GM23338 (cell line): ENCODE results near the gene NPHP4. TPM values are rescaled to one million over a fixed set of nuclear protein-coding genes. Genes with fewer than 3 reads are reported as not detected.

Source experiments
- ATAC-seq: fragments of 200-7000 bp; cut with Tn5 transposase; 3 replicates; pipeline ENCODE4 v1.9.1; 2020
- DNase-seq: peaks from one replicate; pipeline ENCODE4 v3.0.0-alpha.2; 2015; ENCODE audit warnings: low spot score
- H2AFZ ChIP-seq: fragments of 200-600 bp; sonication (generic); 2 replicates; pipeline ENCODE4 v1.8.0; 2016; ENCODE audit warnings: antibody characterized with exemption, mild to moderate bottlenecking, moderate library complexity
- H3F3A ChIP-seq: fragments of 200-600 bp; sonication (generic); replicated peaks from 2 replicates; pipeline ENCODE4 v1.8.0; 2017; ENCODE audit warnings: antibody characterized with exemption, mixed run types, low read depth
- H3K27ac ChIP-seq: fragments of 200-600 bp; sonication (generic); 2 replicates; pipeline ENCODE4 v1.6.1; 2016; ENCODE audit warnings: low read depth
- H3K27me3 ChIP-seq: fragments of 200-600 bp; sonication (generic); 2 replicates; pipeline ENCODE4 v1.8.0; 2016; ENCODE audit warnings: mild to moderate bottlenecking, mixed run types, moderate library complexity; ENCODE audit not compliant: insufficient read depth
- H3K36me3 ChIP-seq: fragments of 200-600 bp; sonication (generic); 2 replicates; pipeline ENCODE4 v1.8.0; 2016; ENCODE audit warnings: mild to moderate bottlenecking; ENCODE audit not compliant: insufficient read depth
- H3K4me1 ChIP-seq: fragments of 200-600 bp; sonication (generic); 2 replicates; pipeline ENCODE4 v1.8.0; 2016; ENCODE audit warnings: mild to moderate bottlenecking, moderate library complexity; ENCODE audit not compliant: insufficient read depth
- H3K4me2 ChIP-seq: fragments of 200-600 bp; sonication (generic); 2 replicates; pipeline ENCODE4 v1.7.1; 2017; ENCODE audit warnings: mixed run types
- H3K4me3 ChIP-seq: fragments of 200-600 bp; sonication (generic); 2 replicates; pipeline ENCODE4 v1.6.1; 2016; ENCODE audit warnings: mixed run types
- H3K79me2 ChIP-seq: fragments of 200-600 bp; sonication (generic); replicated peaks from 2 replicates; pipeline ENCODE4 v1.8.0; 2017; ENCODE audit warnings: mild to moderate bottlenecking; ENCODE audit not compliant: insufficient read depth
- H3K9me2 ChIP-seq: fragments of 200-600 bp; sonication (generic); 2 replicates; pipeline ENCODE4 v1.8.0; 2017; ENCODE audit not compliant: insufficient read depth
- H4K20me1 ChIP-seq: fragments of 200-600 bp; sonication (generic); replicated peaks from 2 replicates; pipeline ENCODE4 v1.8.0; 2017; ENCODE audit warnings: mild to moderate bottlenecking; ENCODE audit not compliant: insufficient read depth
- H3K27ac Mint-ChIP-seq: 2 replicates; pipeline ENCODE4 v1.8.0; 2020; ENCODE audit warnings: inconsistent platforms, mild to moderate bottlenecking, moderate library complexity, mixed read lengths
- H3K27me3 Mint-ChIP-seq: 3 replicates; pipeline ENCODE4 v1.8.0; 2022; ENCODE audit warnings: low read depth, mild to moderate bottlenecking, moderate library complexity, mixed read lengths, inconsistent platforms; ENCODE audit not compliant: insufficient read depth, poor library complexity
- H3K36me3 Mint-ChIP-seq: 3 replicates; pipeline ENCODE4 v1.8.0; 2021; ENCODE audit warnings: low read depth, mild to moderate bottlenecking, inconsistent platforms, moderate library complexity, mixed read lengths
- H3K4me1 Mint-ChIP-seq: 3 replicates; pipeline ENCODE4 v1.8.0; 2020; ENCODE audit warnings: mild to moderate bottlenecking, inconsistent platforms, mixed read lengths
- H3K4me3 Mint-ChIP-seq: 3 replicates; pipeline ENCODE4 v1.8.0; 2021; ENCODE audit warnings: moderate library complexity, mild to moderate bottlenecking, inconsistent platforms, mixed read lengths
- H3K9me3 Mint-ChIP-seq: 3 replicates; pipeline ENCODE4 v1.8.0; 2020; ENCODE audit warnings: moderate library complexity, mild to moderate bottlenecking, inconsistent platforms, mixed read lengths
- CREB1 ChIP-seq: fragments of 250-450 bp; sonication (Bioruptor Pico); IDR thresholded peaks from 2 replicates; pipeline ENCODE4 v1.5.0; 2020; ENCODE audit warnings: low read depth, mild to moderate bottlenecking, moderate library complexity
- EZH2 ChIP-seq: fragments of 200-600 bp; sonication (generic); IDR thresholded peaks from one replicate; pipeline ENCODE4 v1.8.0; 2017; ENCODE audit warnings: antibody characterized with exemption, mild to moderate bottlenecking, low read depth; ENCODE audit not compliant: unreplicated experiment
- EZH2phosphoT487 ChIP-seq: fragments of 200-600 bp; sonication (generic); IDR thresholded peaks from one replicate; pipeline ENCODE4 v1.8.1; 2018; ENCODE audit warnings: antibody characterized with exemption; ENCODE audit not compliant: unreplicated experiment
- JUNB ChIP-seq: IDR thresholded peaks from one replicate; pipeline ENCODE4 v1.6.1; 2016; ENCODE audit warnings: antibody characterized with exemption; ENCODE audit not compliant: unreplicated experiment
- NANOG ChIP-seq: IDR thresholded peaks from 2 replicates; pipeline ENCODE4 v1.6.1; 2016; ENCODE audit warnings: antibody characterized with exemption, borderline replicate concordance
- POLR2AphosphoS5 ChIP-seq: IDR thresholded peaks from 2 replicates; pipeline ENCODE4 v1.6.1; 2016; ENCODE audit warnings: antibody characterized with exemption, low read depth
- REST ChIP-seq: IDR thresholded peaks from one replicate; pipeline ENCODE4 v1.6.1; 2018; ENCODE audit warnings: antibody characterized with exemption; ENCODE audit not compliant: unreplicated experiment
- STAT1 ChIP-seq: IDR thresholded peaks from one replicate; pipeline ENCODE4 v1.6.1; 2016; ENCODE audit warnings: antibody characterized with exemption; ENCODE audit not compliant: unreplicated experiment
- ZNF114 ChIP-seq: fragments of 250-450 bp; sonication (Bioruptor Pico); IDR thresholded peaks from 2 replicates; pipeline ENCODE4 v1.5.0; 2020; ENCODE audit warnings: mild to moderate bottlenecking, moderate library complexity
- ZNF331 ChIP-seq: fragments of 250-450 bp; sonication (Bioruptor Pico); IDR thresholded peaks from 2 replicates; pipeline ENCODE4 v1.5.0; 2020; ENCODE audit warnings: low read depth, mild to moderate bottlenecking, moderate library complexity
- polyA plus RNA-seq: library from polyadenylated mRNA; unstranded; fragments of >200 nt; fragmentation: Nextera tagmentation; extraction: Ambion mirVana; gene quantifications from 2 replicates; pipeline ENCODE4 v1.2.1, GENCODE V29; 2016
- total RNA-seq: library from RNA; depleted of rRNA; stranded (reverse); fragments of >200 nt; shearing (Covaris generic); gene quantifications from 2 replicates; pipeline ENCODE4 v1.2.3, GENCODE V29; 2014
- TF ChIP-seq, protein P1 (sequence below): IDR thresholded peaks from 2 replicates; pipeline ENCODE4 v1.6.1; 2016; ENCODE audit warnings: antibody characterized with exemption
- TF ChIP-seq, protein P2 (sequence below), 2 experiments: fragments of 200-600 bp in 1 of 2; sonication (generic) in 1 of 2; conservative IDR thresholded peaks; 2 replicates each; pipeline versions ENCODE4 v1.5.1 to v1.6.1; 2016 to 2017; ENCODE audit warnings: antibody characterized with exemption in 2 of 2, low read depth in 2 of 2, mild to moderate bottlenecking in 2 of 2, moderate library complexity in 1 of 2
- TF ChIP-seq, protein P3 (sequence below): fragments of 250-450 bp; sonication (Bioruptor Pico); IDR thresholded peaks from 2 replicates; pipeline ENCODE4 v1.5.0; 2020; ENCODE audit warnings: mild to moderate bottlenecking, moderate library complexity

The NPHP4 gene
- total and polyA plus RNA-seq, 2 experiments from 2014 or later: 2.5 to 12.4 TPM

GRCh38 chr1:5815716-5816115, 176.5 kb downstream of the NPHP4 start:
- Mint-ChIP-seq H3K9me3 (peaks cover 17% of the 10 kb centered on the region), H3K36me3 (peaks cover 5% of the 10 kb centered on the region), H3K27ac (no peak overlapping the region), H3K4me1 (peaks cover 10% of the 10 kb centered on the region), H3K4me3 (no peak overlapping the region), H3K27me3 (peaks cover 4% of the 10 kb centered on the region)
- ATAC-seq (no peak), DNase-seq (no peak)
- Histone ChIP-seq H2AFZ (no peak overlapping the region), H3F3A (no peaks in the 10 kb centered on the region), H3K4me3 (no peak overlapping the region), H3K4me2 (no peak overlapping the region), H3K79me2 (no peaks in the 10 kb centered on the region), H4K20me1 (no peaks in the 10 kb centered on the region), H3K36me3 (0 out of 2 replicates have a peak, but pooled peaks cover 4% of the 10 kb centered on the region), H3K4me1 (no peaks in the 10 kb centered on the region), H3K27me3 (no peaks in the 10 kb centered on the region), H3K27ac (no peak overlapping the region), H3K9me2 (no peaks in the 10 kb centered on the region)
- TF ChIP-seq EZH2phosphoT487 (no peak), ZNF331 (no peak), STAT1 (no peak), EZH2 (no peak), JUNB (no peak), ZNF114 (no peak), REST (no peak), CREB1 (CRISPR knock-in tag) (no peak), NANOG (no peak), POLR2AphosphoS5 (no peak)
- TF ChIP-seq, protein P1, sequence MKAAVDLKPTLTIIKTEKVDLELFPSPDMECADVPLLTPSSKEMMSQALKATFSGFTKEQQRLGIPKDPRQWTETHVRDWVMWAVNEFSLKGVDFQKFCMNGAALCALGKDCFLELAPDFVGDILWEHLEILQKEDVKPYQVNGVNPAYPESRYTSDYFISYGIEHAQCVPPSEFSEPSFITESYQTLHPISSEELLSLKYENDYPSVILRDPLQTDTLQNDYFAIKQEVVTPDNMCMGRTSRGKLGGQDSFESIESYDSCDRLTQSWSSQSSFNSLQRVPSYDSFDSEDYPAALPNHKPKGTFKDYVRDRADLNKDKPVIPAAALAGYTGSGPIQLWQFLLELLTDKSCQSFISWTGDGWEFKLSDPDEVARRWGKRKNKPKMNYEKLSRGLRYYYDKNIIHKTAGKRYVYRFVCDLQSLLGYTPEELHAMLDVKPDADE: no peak
- TF ChIP-seq, protein P2, sequence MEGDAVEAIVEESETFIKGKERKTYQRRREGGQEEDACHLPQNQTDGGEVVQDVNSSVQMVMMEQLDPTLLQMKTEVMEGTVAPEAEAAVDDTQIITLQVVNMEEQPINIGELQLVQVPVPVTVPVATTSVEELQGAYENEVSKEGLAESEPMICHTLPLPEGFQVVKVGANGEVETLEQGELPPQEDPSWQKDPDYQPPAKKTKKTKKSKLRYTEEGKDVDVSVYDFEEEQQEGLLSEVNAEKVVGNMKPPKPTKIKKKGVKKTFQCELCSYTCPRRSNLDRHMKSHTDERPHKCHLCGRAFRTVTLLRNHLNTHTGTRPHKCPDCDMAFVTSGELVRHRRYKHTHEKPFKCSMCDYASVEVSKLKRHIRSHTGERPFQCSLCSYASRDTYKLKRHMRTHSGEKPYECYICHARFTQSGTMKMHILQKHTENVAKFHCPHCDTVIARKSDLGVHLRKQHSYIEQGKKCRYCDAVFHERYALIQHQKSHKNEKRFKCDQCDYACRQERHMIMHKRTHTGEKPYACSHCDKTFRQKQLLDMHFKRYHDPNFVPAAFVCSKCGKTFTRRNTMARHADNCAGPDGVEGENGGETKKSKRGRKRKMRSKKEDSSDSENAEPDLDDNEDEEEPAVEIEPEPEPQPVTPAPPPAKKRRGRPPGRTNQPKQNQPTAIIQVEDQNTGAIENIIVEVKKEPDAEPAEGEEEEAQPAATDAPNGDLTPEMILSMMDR (conservative IDR thresholded peaks at IDR 0.05; ENCODE audit: low read depth in 2 of 2): no peak
- TF ChIP-seq, protein P3, sequence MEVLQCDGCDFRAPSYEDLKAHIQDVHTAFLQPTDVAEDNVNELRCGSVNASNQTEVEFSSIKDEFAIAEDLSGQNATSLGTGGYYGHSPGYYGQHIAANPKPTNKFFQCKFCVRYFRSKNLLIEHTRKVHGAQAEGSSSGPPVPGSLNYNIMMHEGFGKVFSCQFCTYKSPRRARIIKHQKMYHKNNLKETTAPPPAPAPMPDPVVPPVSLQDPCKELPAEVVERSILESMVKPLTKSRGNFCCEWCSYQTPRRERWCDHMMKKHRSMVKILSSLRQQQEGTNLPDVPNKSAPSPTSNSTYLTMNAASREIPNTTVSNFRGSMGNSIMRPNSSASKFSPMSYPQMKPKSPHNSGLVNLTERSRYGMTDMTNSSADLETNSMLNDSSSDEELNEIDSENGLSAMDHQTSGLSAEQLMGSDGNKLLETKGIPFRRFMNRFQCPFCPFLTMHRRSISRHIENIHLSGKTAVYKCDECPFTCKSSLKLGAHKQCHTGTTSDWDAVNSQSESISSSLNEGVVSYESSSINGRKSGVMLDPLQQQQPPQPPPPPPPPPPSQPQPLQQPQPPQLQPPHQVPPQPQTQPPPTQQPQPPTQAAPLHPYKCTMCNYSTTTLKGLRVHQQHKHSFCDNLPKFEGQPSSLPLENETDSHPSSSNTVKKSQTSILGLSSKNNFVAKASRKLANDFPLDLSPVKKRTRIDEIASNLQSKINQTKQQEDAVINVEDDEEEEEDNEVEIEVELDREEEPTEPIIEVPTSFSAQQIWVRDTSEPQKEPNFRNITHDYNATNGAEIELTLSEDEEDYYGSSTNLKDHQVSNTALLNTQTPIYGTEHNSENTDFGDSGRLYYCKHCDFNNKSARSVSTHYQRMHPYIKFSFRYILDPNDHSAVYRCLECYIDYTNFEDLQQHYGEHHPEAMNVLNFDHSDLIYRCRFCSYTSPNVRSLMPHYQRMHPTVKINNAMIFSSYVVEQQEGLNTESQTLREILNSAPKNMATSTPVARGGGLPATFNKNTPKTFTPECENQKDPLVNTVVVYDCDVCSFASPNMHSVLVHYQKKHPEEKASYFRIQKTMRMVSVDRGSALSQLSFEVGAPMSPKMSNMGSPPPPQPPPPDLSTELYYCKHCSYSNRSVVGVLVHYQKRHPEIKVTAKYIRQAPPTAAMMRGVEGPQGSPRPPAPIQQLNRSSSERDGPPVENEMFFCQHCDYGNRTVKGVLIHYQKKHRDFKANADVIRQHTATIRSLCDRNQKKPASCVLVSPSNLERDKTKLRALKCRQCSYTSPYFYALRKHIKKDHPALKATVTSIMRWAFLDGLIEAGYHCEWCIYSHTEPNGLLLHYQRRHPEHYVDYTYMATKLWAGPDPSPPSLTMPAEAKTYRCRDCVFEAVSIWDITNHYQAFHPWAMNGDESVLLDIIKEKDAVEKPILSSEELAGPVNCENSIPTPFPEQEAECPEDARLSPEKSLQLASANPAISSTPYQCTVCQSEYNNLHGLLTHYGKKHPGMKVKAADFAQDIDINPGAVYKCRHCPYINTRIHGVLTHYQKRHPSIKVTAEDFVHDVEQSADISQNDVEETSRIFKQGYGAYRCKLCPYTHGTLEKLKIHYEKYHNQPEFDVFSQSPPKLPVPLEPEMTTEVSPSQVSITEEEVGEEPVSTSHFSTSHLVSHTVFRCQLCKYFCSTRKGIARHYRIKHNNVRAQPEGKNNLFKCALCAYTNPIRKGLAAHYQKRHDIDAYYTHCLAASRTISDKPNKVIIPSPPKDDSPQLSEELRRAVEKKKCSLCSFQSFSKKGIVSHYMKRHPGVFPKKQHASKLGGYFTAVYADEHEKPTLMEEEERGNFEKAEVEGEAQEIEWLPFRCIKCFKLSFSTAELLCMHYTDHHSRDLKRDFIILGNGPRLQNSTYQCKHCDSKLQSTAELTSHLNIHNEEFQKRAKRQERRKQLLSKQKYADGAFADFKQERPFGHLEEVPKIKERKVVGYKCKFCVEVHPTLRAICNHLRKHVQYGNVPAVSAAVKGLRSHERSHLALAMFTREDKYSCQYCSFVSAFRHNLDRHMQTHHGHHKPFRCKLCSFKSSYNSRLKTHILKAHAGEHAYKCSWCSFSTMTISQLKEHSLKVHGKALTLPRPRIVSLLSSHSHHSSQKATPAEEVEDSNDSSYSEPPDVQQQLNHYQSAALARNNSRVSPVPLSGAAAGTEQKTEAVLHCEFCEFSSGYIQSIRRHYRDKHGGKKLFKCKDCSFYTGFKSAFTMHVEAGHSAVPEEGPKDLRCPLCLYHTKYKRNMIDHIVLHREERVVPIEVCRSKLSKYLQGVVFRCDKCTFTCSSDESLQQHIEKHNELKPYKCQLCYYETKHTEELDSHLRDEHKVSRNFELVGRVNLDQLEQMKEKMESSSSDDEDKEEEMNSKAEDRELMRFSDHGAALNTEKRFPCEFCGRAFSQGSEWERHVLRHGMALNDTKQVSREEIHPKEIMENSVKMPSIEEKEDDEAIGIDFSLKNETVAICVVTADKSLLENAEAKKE (CRISPR knock-in tag): no peak
